K562 (cell line): ENCODE data around the gene CCNC. TPM values are rescaled to one million over a fixed set of nuclear protein-coding genes. Genes with fewer than 3 reads are reported as not detected.
A peak's percentile ranks its signal among the peaks of the same experiment; 100 is the strongest.

ENCODE experiments used
- ARID2 ChIP-seq: fragments of 450-650 bp; IDR thresholded peaks from 2 replicates; pipeline ENCODE4 v1.6.1; 2017; ENCODE audit warnings: antibody characterized with exemption, mild to moderate bottlenecking
- CCNT2 ChIP-seq: IDR thresholded peaks from 2 replicates; pipeline ENCODE4 v1.6.1; 2011; ENCODE audit warnings: borderline replicate concordance, low read depth, mild to moderate bottlenecking, moderate library complexity, mixed read lengths, low read length; ENCODE audit not compliant: insufficient read length; ENCODE audit errors: extremely low read depth
- CREBBP ChIP-seq: IDR thresholded peaks from one replicate; pipeline ENCODE4 v1.6.1; 2012; ENCODE audit warnings: low read depth, mild to moderate bottlenecking, control low read depth, inconsistent platforms, low read length
- E2F6 ChIP-seq, 2 experiments: IDR thresholded peaks; 2 replicates each; pipeline ENCODE4 v1.6.1; 2011; ENCODE audit warnings: borderline replicate concordance in 1 of 2, control low read depth in 1 of 2, low read depth in 1 of 2, low read length in 1 of 2, mild to moderate bottlenecking in 1 of 2, mixed read lengths in 1 of 2, moderate library complexity in 1 of 2; ENCODE audit not compliant: insufficient read depth in 1 of 2, insufficient read length in 1 of 2, poor library complexity in 1 of 2, severe bottlenecking in 1 of 2; ENCODE audit errors: extremely low read depth in 1 of 2
- E4F1 ChIP-seq: fragments of 250-450 bp; sonication (Bioruptor Pico); IDR thresholded peaks from 2 replicates; pipeline ENCODE4 v1.5.0; 2021; ENCODE audit warnings: mild to moderate bottlenecking, borderline replicate concordance
- EP400 ChIP-seq: fragments of 450-650 bp; IDR thresholded peaks from 2 replicates; pipeline ENCODE4 v1.6.1; 2017; ENCODE audit warnings: antibody characterized with exemption, mild to moderate bottlenecking, moderate library complexity
- GATA2 ChIP-seq: sonication (generic); formaldehyde crosslinking; IDR thresholded peaks from 2 replicates; pipeline ENCODE4 v1.4.0; 2020; ENCODE audit warnings: mild to moderate bottlenecking, missing genetic modification reagents
- NELFE ChIP-seq: IDR thresholded peaks from 2 replicates; pipeline ENCODE4 v1.6.1; 2011; ENCODE audit warnings: mild to moderate bottlenecking; ENCODE audit not compliant: insufficient read depth, insufficient read length
- PML ChIP-seq: IDR thresholded peaks from 2 replicates; pipeline ENCODE4 v1.6.1; 2012; ENCODE audit warnings: low read length, inconsistent platforms
- SAFB2 ChIP-seq: fragments of 200-400 bp; formaldehyde crosslinking; IDR thresholded peaks from 2 replicates; pipeline ENCODE4 v1.6.1; 2018; ENCODE audit warnings: borderline replicate concordance, low read length, low read depth, moderate library complexity; ENCODE audit not compliant: severe bottlenecking
- THRB ChIP-seq: fragments of 450-650 bp; formaldehyde crosslinking; conservative IDR thresholded peaks from 2 replicates; pipeline ENCODE4 v1.4.0; 2022; ENCODE audit warnings: mild to moderate bottlenecking, missing genetic modification characterization
- ZBED1 ChIP-seq: IDR thresholded peaks from 2 replicates; pipeline ENCODE4 v1.6.1; 2014
- ZHX1 ChIP-seq: fragments of 150-350 bp; conservative IDR thresholded peaks from 2 replicates; pipeline ENCODE4 v1.6.1; 2014; ENCODE audit warnings: low read length
- polyA plus RNA-seq, 8 experiments: library from polyadenylated mRNA; depleted of rRNA in 4 of 8; stranded (reverse) in 5 of 8; unstranded in 3 of 8; fragments of >200 nt; fragmentation: Nextera tagmentation in 2 of 8; fragmentation: Illumina TruSeq in 1 of 8; extraction: Ambion mirVana in 2 of 8; extraction: Trizol in 1 of 8; gene quantifications; 2 replicates each; pipeline versions ENCODE4 v1.2.1 to v1.2.3, GENCODE V29; 2011 to 2014; ENCODE audit warnings: inconsistent platforms in 1 of 8, missing spikeins in 1 of 8
- total RNA-seq, 7 experiments: library from RNA; depleted of rRNA in 6 of 7; stranded (reverse); fragments of >200 nt in 6 of 7; fragmentation: Illumina TruSeq in 2 of 7; extraction: Trizol in 2 of 7; gene quantifications; 2 replicates each; pipeline versions ENCODE4 v1.2.1 to v1.2.3, GENCODE V29; 2011 to 2021; ENCODE audit warnings: low replicate concordance in 1 of 7
- TF ChIP-seq, protein P1 (sequence below): sonication (generic); formaldehyde crosslinking; IDR thresholded peaks from 2 replicates; pipeline ENCODE4 v1.8.0; 2022; ENCODE audit warnings: mild to moderate bottlenecking, missing genetic modification reagents

Gene CCNC
- total and polyA plus RNA-seq, 9 of the 15 experiments (the other 6 are each of a cell fraction or from before 2014, with no cell fraction given), result 68.7 to 177 (median 99.6) TPM

DNA sequence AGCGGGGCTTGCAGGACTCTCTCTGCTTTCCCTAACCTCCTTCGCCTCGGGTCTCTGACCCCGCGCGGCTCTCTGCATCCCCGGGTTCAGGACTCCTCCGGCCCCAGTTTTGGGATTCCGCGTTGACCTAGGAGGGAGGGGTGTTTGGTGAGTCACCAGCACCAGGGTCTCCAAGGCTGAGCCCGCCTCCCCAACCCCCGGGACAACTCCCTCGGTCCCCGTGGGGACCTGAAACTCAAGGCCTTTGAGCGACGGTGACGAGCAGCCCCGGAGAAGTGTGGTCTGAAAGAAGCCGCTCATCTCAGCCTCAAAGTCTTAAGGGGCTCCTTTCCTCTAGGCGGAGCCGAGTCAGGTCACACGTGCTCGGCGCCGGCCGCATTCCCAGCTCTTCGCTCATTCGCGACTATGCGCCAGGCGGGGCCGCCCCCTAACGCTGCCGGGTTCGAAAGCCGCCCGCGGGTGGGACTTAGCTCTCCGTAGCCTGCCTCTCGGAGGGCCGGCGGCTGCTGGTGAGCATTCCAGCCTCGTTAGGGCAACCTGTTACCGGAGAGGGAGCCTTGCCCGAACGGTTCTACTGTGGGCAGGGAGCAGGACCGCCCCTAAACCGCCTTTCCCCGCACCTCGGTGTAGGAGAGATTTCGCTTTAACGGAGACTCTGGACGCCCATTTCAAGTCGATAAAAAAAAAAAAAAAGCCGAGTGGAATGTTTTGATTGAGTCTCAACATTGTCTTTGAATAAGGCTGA lies 35.1 kb upstream of the CCNC start (continued):
- TF ChIP-seq E4F1 (CRISPR knock-in tag), result no peak
- no peak for TF ChIP-seq NELFE
- TF ChIP-seq GATA2 (CRISPR knock-in tag), result no peak
- TF ChIP-seq, protein P1, sequence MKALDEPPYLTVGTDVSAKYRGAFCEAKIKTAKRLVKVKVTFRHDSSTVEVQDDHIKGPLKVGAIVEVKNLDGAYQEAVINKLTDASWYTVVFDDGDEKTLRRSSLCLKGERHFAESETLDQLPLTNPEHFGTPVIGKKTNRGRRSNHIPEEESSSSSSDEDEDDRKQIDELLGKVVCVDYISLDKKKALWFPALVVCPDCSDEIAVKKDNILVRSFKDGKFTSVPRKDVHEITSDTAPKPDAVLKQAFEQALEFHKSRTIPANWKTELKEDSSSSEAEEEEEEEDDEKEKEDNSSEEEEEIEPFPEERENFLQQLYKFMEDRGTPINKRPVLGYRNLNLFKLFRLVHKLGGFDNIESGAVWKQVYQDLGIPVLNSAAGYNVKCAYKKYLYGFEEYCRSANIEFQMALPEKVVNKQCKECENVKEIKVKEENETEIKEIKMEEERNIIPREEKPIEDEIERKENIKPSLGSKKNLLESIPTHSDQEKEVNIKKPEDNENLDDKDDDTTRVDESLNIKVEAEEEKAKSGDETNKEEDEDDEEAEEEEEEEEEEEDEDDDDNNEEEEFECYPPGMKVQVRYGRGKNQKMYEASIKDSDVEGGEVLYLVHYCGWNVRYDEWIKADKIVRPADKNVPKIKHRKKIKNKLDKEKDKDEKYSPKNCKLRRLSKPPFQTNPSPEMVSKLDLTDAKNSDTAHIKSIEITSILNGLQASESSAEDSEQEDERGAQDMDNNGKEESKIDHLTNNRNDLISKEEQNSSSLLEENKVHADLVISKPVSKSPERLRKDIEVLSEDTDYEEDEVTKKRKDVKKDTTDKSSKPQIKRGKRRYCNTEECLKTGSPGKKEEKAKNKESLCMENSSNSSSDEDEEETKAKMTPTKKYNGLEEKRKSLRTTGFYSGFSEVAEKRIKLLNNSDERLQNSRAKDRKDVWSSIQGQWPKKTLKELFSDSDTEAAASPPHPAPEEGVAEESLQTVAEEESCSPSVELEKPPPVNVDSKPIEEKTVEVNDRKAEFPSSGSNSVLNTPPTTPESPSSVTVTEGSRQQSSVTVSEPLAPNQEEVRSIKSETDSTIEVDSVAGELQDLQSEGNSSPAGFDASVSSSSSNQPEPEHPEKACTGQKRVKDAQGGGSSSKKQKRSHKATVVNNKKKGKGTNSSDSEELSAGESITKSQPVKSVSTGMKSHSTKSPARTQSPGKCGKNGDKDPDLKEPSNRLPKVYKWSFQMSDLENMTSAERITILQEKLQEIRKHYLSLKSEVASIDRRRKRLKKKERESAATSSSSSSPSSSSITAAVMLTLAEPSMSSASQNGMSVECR, result 0 out of 2 replicates have a peak, but pooled peaks have one; percentile 29
- TF ChIP-seq CCNT2, result no peak
- TF ChIP-seq E2F6 (IDR thresholded peaks at IDR 0.05; ENCODE audit: borderline replicate concordance in 1 of 2, extremely low read depth in 1 of 2, insufficient read depth in 1 of 2, insufficient read length in 1 of 2, low read depth in 1 of 2, low read length in 1 of 2, poor library complexity in 1 of 2, severe bottlenecking in 1 of 2), result peak; percentile 90 to 96
- TF ChIP-seq SAFB2, result no peak
- TF ChIP-seq EP400, result peak; percentile 26; the same call in 1 of the 2 replicates
- no peak for TF ChIP-seq ARID2
- TF ChIP-seq ZBED1, result no peak
- no peak for TF ChIP-seq CREBBP
- TF ChIP-seq THRB, result no peak
- TF ChIP-seq ZHX1, result no peak
- TF ChIP-seq PML, result no peak
